K562 (cell line): ENCODE results near the gene WNK1. TPM values are rescaled to one million over a fixed set of nuclear protein-coding genes. Genes with fewer than 3 reads are reported as not detected.

Experiments
- ATAC-seq: fragments of 200-7000 bp; cut with Tn5 transposase; 3 replicates; pipeline ENCODE4 v1.9.1; 2020; ENCODE audit warnings: moderate library complexity
- BruUV-seq: library from RNA; stranded (reverse); fragments of 400-500 nt; replicated peaks from 2 replicates; lab custom pipeline; 2021; lab: Mats Ljungman, UMichigan
- CTCF ChIA-PET: fragments of 300-600 bp; formaldehyde crosslinking; extraction: SDS; loops from one replicate; lab custom pipeline; 2021; ENCODE audit warnings: low intra/inter-chr PET ratio; lab: Yijun Ruan, JAX
- POLR2A ChIA-PET: fragments of 300-600, 350-650 bp; sonication (Branson Sonifier 250); formaldehyde crosslinking; extraction: SDS; loops from one replicate; lab custom pipeline; 2021; ENCODE audit warnings: antibody characterized with exemption, inconsistent platforms; lab: Yijun Ruan, JAX
- DNase-seq, 4 experiments: peaks; one replicate each; pipeline versions ENCODE4 v3.0.0 to v3.0.0-alpha.2; 2011 to 2018; ENCODE audit warnings: low spot score in 3 of 4, mixed read lengths in 3 of 4; ENCODE audit errors: extremely low read depth in 1 of 4
- FAIRE-seq: peaks from 2 replicates; lab custom pipeline; 2011; peaks lifted over from hg19 to GRCh38; lab: Jason Lieb, UNC
- H2AFZ ChIP-seq: 2 replicates; pipeline ENCODE4 v1.6.0; 2011; ENCODE audit warnings: low read depth, low read length, control low read depth, inconsistent platforms
- H3K27ac ChIP-seq: fragments of 200-600 bp; 3 replicates; pipeline ENCODE4 v1.8.0; 2011; ENCODE audit warnings: low read depth, mild to moderate bottlenecking, control low read depth, inconsistent platforms, low read length, moderate library complexity, mixed read lengths; ENCODE audit errors: extremely low read depth
- H3K27me3 ChIP-seq, 2 experiments: fragments of 300-600 bp in 1 of 2; 2 replicates in 1 of 2; 3 replicates in 1 of 2; pipeline versions ENCODE4 v1.6.0 to v1.8.0; 2011; ENCODE audit warnings: inconsistent platforms in 2 of 2, low read length in 2 of 2, mild to moderate bottlenecking in 1 of 2, mixed read lengths in 1 of 2, moderate library complexity in 1 of 2; ENCODE audit not compliant: control insufficient read depth in 2 of 2, insufficient read depth in 2 of 2
- H3K36me3 ChIP-seq: fragments of 300-600 bp; 3 replicates; pipeline ENCODE4 v1.8.0; 2011; ENCODE audit warnings: mild to moderate bottlenecking, low read length, inconsistent platforms; ENCODE audit not compliant: control insufficient read depth, insufficient read depth
- H3K4me1 ChIP-seq, 2 experiments: fragments of 200-600 bp in 1 of 2; replicated peaks in 1 of 2; 2 replicates in 1 of 2; 3 replicates in 1 of 2; pipeline versions ENCODE4 v1.5.1 to v1.8.0; 2011; ENCODE audit warnings: inconsistent platforms in 2 of 2, low read length in 2 of 2, mild to moderate bottlenecking in 1 of 2, mixed read lengths in 1 of 2, moderate library complexity in 1 of 2; ENCODE audit not compliant: control insufficient read depth in 2 of 2, insufficient read depth in 2 of 2
- H3K4me2 ChIP-seq: 2 replicates; pipeline ENCODE4 v1.6.1; 2011; ENCODE audit warnings: low read length, control low read depth, inconsistent platforms, mixed read lengths; ENCODE audit not compliant: insufficient read depth
- H3K4me3 ChIP-seq: fragments of 200-600 bp; sonication (generic), shearing (Covaris generic); 2 replicates; pipeline ENCODE4 v1.5.1; 2016; ENCODE audit warnings: control low read depth, inconsistent platforms
- H3K79me2 ChIP-seq: fragments of 200-600 bp; 3 replicates; pipeline ENCODE4 v1.8.0; 2011; ENCODE audit warnings: low read length, inconsistent platforms; ENCODE audit not compliant: control insufficient read depth, insufficient read depth
- H3K9ac ChIP-seq, 2 experiments: 2 replicates each; pipeline versions ENCODE4 v1.6.0 to v1.6.1; 2011; ENCODE audit warnings: low read depth in 2 of 2, low read length in 2 of 2, control low read depth in 1 of 2, inconsistent platforms in 1 of 2, mild to moderate bottlenecking in 1 of 2, mixed read lengths in 1 of 2; ENCODE audit not compliant: insufficient read depth in 1 of 2
- H3K9me1 ChIP-seq: one replicate; pipeline ENCODE4 v1.6.0; 2011; ENCODE audit warnings: inconsistent platforms, mild to moderate bottlenecking, low read length, moderate library complexity; ENCODE audit not compliant: control insufficient read depth, insufficient read depth
- H3K9me3 ChIP-seq: replicated peaks from 2 replicates; pipeline ENCODE4 v1.5.1; 2011; ENCODE audit warnings: low read depth, low read length, inconsistent platforms; ENCODE audit not compliant: control insufficient read depth, insufficient read depth
- H4K20me1 ChIP-seq: replicated peaks from 2 replicates; pipeline ENCODE4 v1.6.1; 2011; ENCODE audit warnings: low read length, inconsistent platforms, mixed read lengths; ENCODE audit not compliant: control insufficient read depth, insufficient read depth
- CBFA2T3 ChIP-seq: fragments of 450-650 bp; IDR thresholded peaks from 2 replicates; pipeline ENCODE4 v1.6.1; 2017
- CREM ChIP-seq: IDR thresholded peaks from 2 replicates; pipeline ENCODE4 v1.6.1; 2014; ENCODE audit warnings: antibody characterized with exemption, low read depth
- KLF13 ChIP-seq: fragments of 450-650 bp; IDR thresholded peaks from 2 replicates; pipeline ENCODE4 v1.6.1; 2016; ENCODE audit warnings: missing genetic modification characterization, low read depth, mild to moderate bottlenecking, missing compliant biosample characterization, moderate library complexity, borderline replicate concordance
- POLR2A ChIP-seq: fragments of 450-650 bp; conservative IDR thresholded peaks from 2 replicates; pipeline ENCODE4 v1.6.1; 2016
- POLR2AphosphoS5 ChIP-seq: IDR thresholded peaks from 2 replicates; pipeline ENCODE4 v1.6.1; 2011; ENCODE audit warnings: mild to moderate bottlenecking, low read depth, low read length, moderate library complexity; ENCODE audit not compliant: control insufficient read depth, insufficient read depth
- PTRF ChIP-seq: fragments of 450-650 bp; IDR thresholded peaks from 2 replicates; pipeline ENCODE4 v1.6.1; 2016; ENCODE audit warnings: mild to moderate bottlenecking, missing genetic modification characterization, missing compliant biosample characterization
- RBM15 ChIP-seq: fragments of 200-400 bp; formaldehyde crosslinking; IDR thresholded peaks from 2 replicates; pipeline ENCODE4 v1.6.1; 2018; ENCODE audit warnings: mild to moderate bottlenecking, low read length, moderate library complexity; ENCODE audit not compliant: insufficient read depth
- RHOXF2B ChIP-seq: fragments of 250-450 bp; sonication (Bioruptor Pico); conservative IDR thresholded peaks from 2 replicates; pipeline ENCODE4 v1.5.1; 2021
- TCF3 ChIP-seq: sonication (generic); formaldehyde crosslinking; IDR thresholded peaks from 2 replicates; pipeline ENCODE4 v1.4.0; 2020; ENCODE audit warnings: mild to moderate bottlenecking, missing genetic modification reagents
- ZNF551 ChIP-seq: fragments of 250-450 bp; sonication (Bioruptor Pico); IDR thresholded peaks from 2 replicates; pipeline ENCODE4 v1.5.0; 2021; ENCODE audit warnings: mild to moderate bottlenecking, moderate library complexity
- WGBS: fragments of 100-300 bp; shearing (Covaris generic); methylation state at CpG from one replicate; pipeline ENCODE4 v1.1.6; 2016; ENCODE audit warnings: low coverage, mixed read lengths; ENCODE audit not compliant: insufficient coverage; ENCODE audit errors: missing lambda C conversion rate; 5-methylcytosine and 5-hydroxymethylcytosine counted together
- in situ Hi-C: fragments of 300-500 bp; cut with MboI; formaldehyde crosslinking; loops from 4 replicates; pipeline ENCODE4 v1.15.0; 2018; ENCODE audit warnings: inconsistent platforms, mixed read lengths
- intact Hi-C: fragments of 100-400 bp; cut with micrococcal nuclease; formaldehyde crosslinking; loops from 2 replicates; pipeline ENCODE4 v1.14.2; 2022
- polyA plus RNA-seq, 8 experiments: library from polyadenylated mRNA; depleted of rRNA in 4 of 8; stranded (reverse) in 5 of 8; unstranded in 3 of 8; fragments of >200 nt; fragmentation: Nextera tagmentation in 2 of 8; fragmentation: Illumina TruSeq in 1 of 8; extraction: Ambion mirVana in 2 of 8; extraction: Trizol in 1 of 8; gene quantifications; 2 replicates each; pipeline versions ENCODE4 v1.2.1 to v1.2.3, GENCODE V29; 2011 to 2014; ENCODE audit warnings: inconsistent platforms in 1 of 8, missing spikeins in 1 of 8
- total RNA-seq, 7 experiments: library from RNA; depleted of rRNA in 6 of 7; stranded (reverse); fragments of >200 nt in 6 of 7; fragmentation: Illumina TruSeq in 2 of 7; extraction: Trizol in 2 of 7; gene quantifications; 2 replicates each; pipeline versions ENCODE4 v1.2.1 to v1.2.3, GENCODE V29; 2011 to 2021; ENCODE audit warnings: low replicate concordance in 1 of 7
- TF ChIP-seq, protein P1 (sequence below): fragments of 250-450 bp; sonication (Bioruptor Pico); IDR thresholded peaks from 2 replicates; pipeline ENCODE4 v1.8.0; 2022; ENCODE audit warnings: moderate library complexity, mild to moderate bottlenecking, inconsistent platforms
- TF ChIP-seq, protein P2 (sequence below): fragments of 450-650 bp; IDR thresholded peaks from 2 replicates; pipeline ENCODE4 v1.6.1; 2016; ENCODE audit warnings: missing biosample characterization, missing genetic modification characterization
- TF ChIP-seq, protein P3 (sequence below): sonication (generic); formaldehyde crosslinking; IDR thresholded peaks from 2 replicates; pipeline ENCODE4 v1.8.1; 2022; ENCODE audit warnings: missing genetic modification reagents

WNK1 gene
- total and polyA plus RNA-seq, 9 of the 15 experiments (the other 6 are each of a cell fraction or from before 2014, with no cell fraction given) = 4.3 to 73.9 (median 31.0) TPM

DNA sequence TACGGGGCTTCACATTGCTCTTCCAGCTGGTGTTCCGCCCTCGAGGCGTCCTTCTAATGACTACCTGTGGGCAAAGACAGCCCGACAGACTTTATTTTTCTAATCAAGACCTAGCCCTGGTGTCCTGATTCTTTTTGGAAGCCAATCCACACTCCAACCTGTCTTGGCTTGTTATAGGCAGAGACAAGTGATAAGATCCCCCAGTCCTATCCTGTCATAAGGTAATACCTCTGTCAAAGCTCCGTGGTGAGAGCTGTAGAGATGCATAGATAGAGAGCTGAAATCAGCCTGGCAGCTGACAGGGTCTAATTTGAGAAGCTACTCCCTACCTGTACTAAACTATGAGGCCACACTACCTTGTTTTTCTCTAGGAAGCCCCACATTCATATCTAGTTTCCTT, 11.5 kb upstream of the WNK1 start:
- ChIA-PET CTCF (no interaction called here), POLR2A (interaction anchor here (0.7 to 1.2 kb wide), 3 partner anchors 9 to 73 kb away, joined by 3 to 4 read pairs (median 3); no protein-coding TSS in a partner anchor)
- Histone ChIP-seq H3K27ac (no peak overlapping the region), H3K36me3 (no peaks in the 10 kb centered on the region), H2AFZ (no peak overlapping the region), H3K27me3 (no peaks in the 10 kb centered on the region), H3K9me3 (no peaks in the 10 kb centered on the region), H3K9ac (no peak overlapping the region), H3K9me1 (no peaks in the 10 kb centered on the region), H3K4me1 (no peaks in the 10 kb centered on the region), H4K20me1 (no peaks in the 10 kb centered on the region), H3K79me2 (no peaks in the 10 kb centered on the region), H3K4me3 (no peak overlapping the region), H3K4me2 (no peak overlapping the region; the same call in 1 of the 2 replicates)
- intact Hi-C loops = no loop called here
- BruUV-seq = no TSS peak
- no peak for ATAC-seq
- DNase-seq = no peak
- TF ChIP-seq, protein P1, sequence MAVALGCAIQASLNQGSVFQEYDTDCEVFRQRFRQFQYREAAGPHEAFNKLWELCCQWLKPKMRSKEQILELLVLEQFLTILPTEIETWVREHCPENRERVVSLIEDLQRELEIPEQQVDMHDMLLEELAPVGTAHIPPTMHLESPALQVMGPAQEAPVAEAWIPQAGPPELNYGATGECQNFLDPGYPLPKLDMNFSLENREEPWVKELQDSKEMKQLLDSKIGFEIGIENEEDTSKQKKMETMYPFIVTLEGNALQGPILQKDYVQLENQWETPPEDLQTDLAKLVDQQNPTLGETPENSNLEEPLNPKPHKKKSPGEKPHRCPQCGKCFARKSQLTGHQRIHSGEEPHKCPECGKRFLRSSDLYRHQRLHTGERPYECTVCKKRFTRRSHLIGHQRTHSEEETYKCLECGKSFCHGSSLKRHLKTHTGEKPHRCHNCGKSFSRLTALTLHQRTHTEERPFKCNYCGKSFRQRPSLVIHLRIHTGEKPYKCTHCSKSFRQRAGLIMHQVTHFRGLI = no peak
- TF ChIP-seq ZNF551 (CRISPR knock-in tag) (no peak), KLF13 (no peak), TCF3 (CRISPR knock-in tag) (no peak), CREM (no peak), RBM15 (no peak), RHOXF2B (CRISPR knock-in tag) (no peak), PTRF (tag) (no peak), CBFA2T3 (no peak), POLR2A (no peak), POLR2AphosphoS5 (no peak)
- TF ChIP-seq, protein P2, sequence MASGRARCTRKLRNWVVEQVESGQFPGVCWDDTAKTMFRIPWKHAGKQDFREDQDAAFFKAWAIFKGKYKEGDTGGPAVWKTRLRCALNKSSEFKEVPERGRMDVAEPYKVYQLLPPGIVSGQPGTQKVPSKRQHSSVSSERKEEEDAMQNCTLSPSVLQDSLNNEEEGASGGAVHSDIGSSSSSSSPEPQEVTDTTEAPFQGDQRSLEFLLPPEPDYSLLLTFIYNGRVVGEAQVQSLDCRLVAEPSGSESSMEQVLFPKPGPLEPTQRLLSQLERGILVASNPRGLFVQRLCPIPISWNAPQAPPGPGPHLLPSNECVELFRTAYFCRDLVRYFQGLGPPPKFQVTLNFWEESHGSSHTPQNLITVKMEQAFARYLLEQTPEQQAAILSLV (tag) = no peak
- TF ChIP-seq, protein P3, sequence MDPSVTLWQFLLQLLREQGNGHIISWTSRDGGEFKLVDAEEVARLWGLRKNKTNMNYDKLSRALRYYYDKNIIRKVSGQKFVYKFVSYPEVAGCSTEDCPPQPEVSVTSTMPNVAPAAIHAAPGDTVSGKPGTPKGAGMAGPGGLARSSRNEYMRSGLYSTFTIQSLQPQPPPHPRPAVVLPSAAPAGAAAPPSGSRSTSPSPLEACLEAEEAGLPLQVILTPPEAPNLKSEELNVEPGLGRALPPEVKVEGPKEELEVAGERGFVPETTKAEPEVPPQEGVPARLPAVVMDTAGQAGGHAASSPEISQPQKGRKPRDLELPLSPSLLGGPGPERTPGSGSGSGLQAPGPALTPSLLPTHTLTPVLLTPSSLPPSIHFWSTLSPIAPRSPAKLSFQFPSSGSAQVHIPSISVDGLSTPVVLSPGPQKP (CRISPR knock-in tag) = no peak
- in situ Hi-C loops = no loop called here
- WGBS = 40% methylated on average over 6 of the region's 6 CpGs
- no peak for FAIRE-seq
